ENCODE data around the gene STEAP4.
"Not testable (repeated sequence)": the region's sequence is repeated elsewhere in the genome, so short reads cannot be mapped to it uniquely, and the experiment has no call there.

The STEAP4 gene

GRCh38 chr7:88267421-88267820, 39.3 kb downstream of the STEAP4 start:
- no peak for DNase-seq

GRCh38 chr7:88264987-88265386, 41.7 kb downstream of the STEAP4 start:
- DNase-seq = not testable (repeated sequence)

GRCh38 chr7:88262562-88262961, 44.1 kb downstream of the STEAP4 start:
- DNase-seq = no peak

- no peak for DNase-seq
Observed at GRCh38 chr7:88260719-88261118, 46.0 kb downstream of the STEAP4 start.

- no peak for DNase-seq
Observed at GRCh38 chr7:88259656-88260380, 46.9 kb downstream of the STEAP4 start.

GRCh38 chr7:88258296-88258695, 48.4 kb downstream of the STEAP4 start:
- not testable (repeated sequence) for DNase-seq

DNA sequence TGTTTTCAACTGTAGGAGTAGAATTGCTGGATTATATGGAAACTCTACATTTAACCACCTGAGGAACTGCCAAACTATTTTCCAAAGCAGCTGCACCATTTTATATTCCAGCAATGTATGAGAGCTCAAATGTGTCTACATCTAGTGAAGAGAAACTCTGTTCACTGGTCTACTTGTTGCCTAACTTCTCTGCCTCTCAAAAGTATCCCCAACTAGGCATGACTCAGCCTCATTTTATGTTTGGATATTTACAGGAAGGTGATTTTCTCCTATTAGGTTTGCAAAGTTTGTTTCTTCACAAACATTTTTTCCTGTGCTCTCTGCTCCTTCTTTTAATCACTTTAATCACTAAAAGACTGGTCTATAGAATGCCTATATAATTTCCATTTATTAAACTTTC, 49.8 kb downstream of the STEAP4 start:
- DNase-seq = no peak

- DNase-seq = no peak
Observed at GRCh38 chr7:88254721-88255424, 51.8 kb downstream of the STEAP4 start.

- no peak for DNase-seq
Observed at GRCh38 chr7:88253640-88254039, 53.1 kb downstream of the STEAP4 start.

GRCh38 chr7:88244258-88244657, 62.4 kb downstream of the STEAP4 start:
- DNase-seq = no peak

- DNase-seq = peak; percentile 42
Observed at GRCh38 chr7:88243345-88243909, 63.3 kb downstream of the STEAP4 start.

GRCh38 chr7:88239852-88240251, 66.8 kb downstream of the STEAP4 start:
- DNase-seq = no peak

GRCh38 chr7:88233828-88234227, 72.9 kb downstream of the STEAP4 start:
- no peak for DNase-seq

- no peak for DNase-seq
Observed at GRCh38 chr7:88230646-88231045, 76.0 kb downstream of the STEAP4 start.

DNA sequence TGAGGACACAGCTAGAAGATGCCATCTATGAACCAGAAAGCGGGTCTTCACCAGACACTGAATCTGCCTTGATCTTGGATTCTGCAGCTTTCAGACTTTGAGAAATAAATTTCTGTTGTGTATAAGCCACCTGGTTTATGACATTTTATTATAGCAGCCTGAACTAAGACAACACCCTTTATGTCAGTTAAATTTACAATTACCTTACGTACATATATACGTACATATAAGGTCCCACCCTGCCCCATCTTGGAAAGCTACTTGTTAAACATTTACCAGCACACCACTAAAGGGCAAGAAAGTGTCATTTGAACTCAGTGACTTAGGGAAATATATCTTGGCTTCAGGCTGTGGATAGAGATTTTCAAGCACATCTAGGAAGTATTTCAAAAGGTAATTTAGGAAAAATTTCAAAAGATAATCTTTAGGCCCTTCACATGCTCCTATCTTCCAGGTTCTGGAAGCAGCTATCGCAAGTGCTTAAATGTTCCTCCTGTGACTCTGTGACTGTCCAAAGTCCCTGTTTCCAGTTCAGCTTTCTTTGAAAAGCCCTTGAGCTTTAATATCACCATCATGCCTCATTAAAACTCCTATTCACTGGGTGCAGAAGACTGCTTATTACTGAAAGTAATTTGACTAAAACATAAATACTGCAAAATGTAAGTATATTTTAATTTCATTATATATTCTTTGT, 77.2 kb downstream of the STEAP4 start:
- DNase-seq = no peak

- no peak for DNase-seq
Observed at GRCh38 chr7:88226886-88227516, 79.7 kb downstream of the STEAP4 start.

DNA sequence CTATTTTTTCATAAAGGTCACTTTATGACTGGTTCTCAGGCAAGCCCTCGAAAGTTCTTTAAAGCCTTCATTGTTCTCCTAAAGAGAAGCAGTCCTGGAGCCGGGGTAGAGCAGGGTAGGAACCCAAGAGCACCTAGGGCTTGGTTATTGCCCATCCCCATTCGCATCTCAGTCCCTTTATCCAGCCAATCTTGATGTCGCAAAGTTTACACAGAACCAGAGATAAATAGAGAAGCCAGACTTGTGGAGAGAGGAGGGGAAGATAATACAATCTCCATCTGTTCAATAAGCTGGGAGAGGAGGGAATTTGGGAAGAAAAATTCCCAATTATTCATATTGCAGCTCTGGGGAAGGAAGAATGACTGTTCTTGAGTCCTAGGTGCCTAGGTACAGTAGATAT, 80.5 kb downstream of the STEAP4 start:
- no peak for DNase-seq

GRCh38 chr7:88224601-88225275, 82.0 kb downstream of the STEAP4 start:
- no peak for DNase-seq

DNA sequence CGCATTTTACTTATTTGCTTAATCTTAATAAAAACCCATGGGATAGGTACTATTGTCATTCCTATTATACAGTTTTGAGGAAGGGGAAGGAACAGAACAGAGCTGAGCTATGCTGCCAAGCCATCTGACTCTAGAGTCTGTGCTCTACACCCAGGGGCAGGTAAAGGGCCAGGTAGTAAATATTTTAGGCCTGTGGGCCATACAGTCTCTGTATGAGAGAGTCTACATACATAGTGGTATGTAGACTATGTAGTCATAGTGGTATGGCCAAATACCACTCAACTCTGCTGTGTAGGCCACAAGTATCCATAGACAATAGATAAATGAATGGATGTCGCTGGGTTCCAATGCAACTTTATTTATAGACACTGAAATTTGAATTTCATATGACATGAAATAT, 83.4 kb downstream of the STEAP4 start:
- DNase-seq = no peak
